OCI-LY7 (cell line): ENCODE data around the gene RIPK1. TPM values are rescaled to one million over a fixed set of nuclear protein-coding genes. Genes with fewer than 3 reads are reported as not detected.
"Not testable (repeated sequence)": the region's sequence is repeated elsewhere in the genome, so short reads cannot be mapped to it uniquely, and the experiment has no call there.

Experiments used
- Bru-seq: library from RNA; stranded (reverse); fragments of 400-500 nt; gene quantifications from one replicate; lab custom pipeline; 2021; lab: Mats Ljungman, UMichigan
- BruChase-seq, 2 experiments: library from RNA; stranded (reverse); fragments of 400-500 nt; gene quantifications; one replicate each; lab custom pipeline; 2021; lab: Mats Ljungman, UMichigan
- BruUV-seq: library from RNA; stranded (reverse); fragments of 400-500 nt; replicated peaks from 2 replicates; lab custom pipeline; 2021; lab: Mats Ljungman, UMichigan
- CTCF ChIA-PET: fragments of 300-600 bp; sonication (Branson Sonifier 250); formaldehyde crosslinking; loops from one replicate; lab custom pipeline; 2022; ENCODE audit warnings: antibody characterized with exemption; ENCODE audit not compliant: unreplicated experiment; lab: Charles Lee
- POLR2A ChIA-PET: fragments of 300-600 bp; sonication (Branson Sonifier 250); formaldehyde crosslinking; loops from one replicate; lab custom pipeline; 2022; ENCODE audit warnings: antibody characterized with exemption; lab: Charles Lee
- DNase-seq: peaks from one replicate; pipeline ENCODE4 v3.0.0-alpha.2; 2015; ENCODE audit warnings: low spot score
- H2AFZ ChIP-seq: fragments of 200-600 bp; sonication (generic), shearing (Covaris generic); 2 replicates; pipeline ENCODE4 v1.6.1; 2014; ENCODE audit warnings: mild to moderate bottlenecking, antibody characterized with exemption, low read length, moderate library complexity
- H3K27ac ChIP-seq: fragments of 200-600 bp; sonication (generic); 2 replicates; pipeline ENCODE4 v1.5.1; 2014; ENCODE audit warnings: mixed run types, low read depth, mild to moderate bottlenecking, moderate library complexity, low read length, inconsistent platforms; ENCODE audit not compliant: poor library complexity, severe bottlenecking
- H3K36me3 ChIP-seq: fragments of 200-600 bp; sonication (generic); 2 replicates; pipeline ENCODE4 v1.6.1; 2014; ENCODE audit warnings: mild to moderate bottlenecking, antibody characterized with exemption, low read length, moderate library complexity, mixed read lengths; ENCODE audit not compliant: insufficient read depth
- H3K4me1 ChIP-seq: fragments of 200-600 bp; sonication (generic); 2 replicates; pipeline ENCODE4 v1.5.1; 2014; ENCODE audit warnings: mild to moderate bottlenecking, low read length; ENCODE audit not compliant: insufficient read depth, poor library complexity, severe bottlenecking
- H3K4me2 ChIP-seq: fragments of 200-600 bp; sonication (generic); 2 replicates; pipeline ENCODE4 v1.6.1; 2014; ENCODE audit warnings: mild to moderate bottlenecking, low read length
- H3K4me3 ChIP-seq: fragments of 200-600 bp; sonication (generic); 2 replicates; pipeline ENCODE4 v1.5.1; 2014; ENCODE audit warnings: mild to moderate bottlenecking, low read depth, low read length; ENCODE audit not compliant: poor library complexity, severe bottlenecking
- H3K79me2 ChIP-seq: fragments of 200-600 bp; sonication (generic); 2 replicates; pipeline ENCODE4 v1.6.1; 2016; ENCODE audit warnings: low read depth, mild to moderate bottlenecking, low read length, moderate library complexity, mixed read lengths; ENCODE audit not compliant: insufficient read depth
- H3K9me2 ChIP-seq: fragments of 200-600 bp; sonication (generic); 2 replicates; pipeline ENCODE4 v1.6.1; 2016; ENCODE audit warnings: mild to moderate bottlenecking, low read length, mixed read lengths; ENCODE audit not compliant: insufficient read depth
- H3K9me3 ChIP-seq: fragments of 200-600 bp; sonication (generic); 2 replicates; pipeline ENCODE4 v1.6.1; 2014; ENCODE audit warnings: mild to moderate bottlenecking, mixed run types, low read length, mixed read lengths
- H4K20me1 ChIP-seq: fragments of 200-600 bp; sonication (generic); 2 replicates; pipeline ENCODE4 v1.6.1; 2014; ENCODE audit warnings: mild to moderate bottlenecking, antibody characterized with exemption, low read length, moderate library complexity, mixed read lengths; ENCODE audit not compliant: insufficient read depth
- CTCF ChIP-seq: fragments of 200-600 bp; sonication (generic); conservative IDR thresholded peaks from 2 replicates; pipeline ENCODE4 v1.5.1; 2014; ENCODE audit warnings: mild to moderate bottlenecking, antibody characterized with exemption, low read length, moderate library complexity, mixed read lengths
- EZH2phosphoT487 ChIP-seq: fragments of 200-600 bp; sonication (generic); IDR thresholded peaks from 2 replicates; pipeline ENCODE4 v1.6.1; 2018; ENCODE audit warnings: low read depth, borderline replicate concordance, mild to moderate bottlenecking, mixed run types, antibody characterized with exemption, low read length, moderate library complexity, mixed read lengths
- intact Hi-C: fragments of 100-400 bp; cut with micrococcal nuclease; formaldehyde crosslinking; loops from one replicate; pipeline ENCODE4 v1.10.0; 2022; ENCODE audit not compliant: unreplicated experiment
- long read RNA-seq: library from polyadenylated mRNA; stranded (forward); transcript quantifications from one replicate; pipeline ENCODE4 v2.0.0, GENCODE V29; 2022
- total RNA-seq, 2 experiments: library from RNA; depleted of rRNA in 1 of 2; stranded (reverse); fragments of >200 nt in 1 of 2; shearing (Covaris generic) in 1 of 2; gene quantifications; 2 replicates each; pipeline ENCODE4 v1.2.3, GENCODE V29; 2014 to 2022

The RIPK1 gene
- total RNA-seq (2014; rRNA removed; shearing (Covaris generic)) (6.1 and 7.5 TPM in 2 replicates), total RNA-seq (2022) (8.3 and 8.4 TPM in 2 replicates), Bru-seq, nascent RNA (percentile 68 among the genes with signal in this experiment), BruChase-seq, experiment 1, labeled RNA remaining after a 6-hour chase (percentile 58 among the genes with signal in this experiment), BruChase-seq, experiment 2, labeled RNA remaining after a 2-hour chase (percentile 66 among the genes with signal in this experiment)
- long read RNA-seq, full-length matches to known transcripts, result 15 of 22 reads
- long read RNA-seq, partial matches to known transcripts, result 0 of 22 reads
- long read RNA-seq, other reads (novel, unspliced or antisense), result 7 of 22 reads

GRCh38 chr6:3068329-3069214 lies at the start of gene RIPK1:
Gene RIPK1 (plus strand): TSS chr6:3068494. CDS start chr6:3076824, 8,330 bp downstream.
- Histone ChIP-seq H3K27ac (peak within 1 kb of the TSS; percentile 87), H3K9me2 (no peaks in the 10 kb centered on the region), H2AFZ (peak within 1 kb of the TSS; percentile 71), H3K9me3 (no peaks in the 10 kb centered on the region), H3K4me1 (peaks cover 43% of the 10 kb centered on the region), H3K4me3 (peak within 1 kb of the TSS; percentile 86), H3K36me3 (no peaks in the 10 kb centered on the region), H3K4me2 (peak within 1 kb of the TSS; percentile 92), H4K20me1 (no peaks in the 10 kb centered on the region), H3K79me2 (peaks cover 38% of the 10 kb centered on the region; the same call in 1 of the 2 replicates)
- ChIA-PET CTCF (no interaction called here), POLR2A (interaction anchor here (0.5 to 2.2 kb wide), 11 partner anchors 13 to 986 kb away, joined by 3 to 8 read pairs (median 3); no protein-coding TSS in a partner anchor)
- intact Hi-C loops, result loop anchor here (1.0 to 5.0 kb wide), 8 partner anchors 41 to 954 kb away; partner anchors contain the start of genes BPHL, PSMG4 and WRNIP1
- TF ChIP-seq CTCF (peak; percentile 64), EZH2phosphoT487 (no peak)
- BruUV-seq, result TSS peak; percentile 77
- DNase-seq, result peak; percentile 94

- peaks cover 10% of the 10 kb centered on the region; the same call in 1 of the 2 replicates for H3K79me2 ChIP-seq
- H2AFZ ChIP-seq, result no peak overlapping the region
- H3K4me1 ChIP-seq, result peaks cover 15% of the 10 kb centered on the region
- no peaks in the 10 kb centered on the region for H3K9me3 ChIP-seq
- ChIA-PET CTCF (no interaction called here), POLR2A (interaction anchor here (0.6 kb wide), 1 partner anchor 21 kb away, joined by 3 read pairs; no protein-coding TSS in a partner anchor)
- H3K36me3 ChIP-seq, result peaks cover 8% of the 10 kb centered on the region; the same call in 1 of the 2 replicates
- intact Hi-C loops, result no loop called here
- no peaks in the 10 kb centered on the region for H3K9me2 ChIP-seq
- no peak for DNase-seq
- H3K4me2 ChIP-seq, result no peak overlapping the region
- H4K20me1 ChIP-seq, result no peaks in the 10 kb centered on the region
- H3K27ac ChIP-seq, result no peak overlapping the region
- no peak overlapping the region for H3K4me3 ChIP-seq
- BruUV-seq, result no TSS peak
- TF ChIP-seq EZH2phosphoT487, result no peak
These were observed 49.2 kb upstream of the RIPK1 start for GRCh38 chr6:3019065-3019464.

- H3K4me3 ChIP-seq, result no peak overlapping the region
- H3K27ac ChIP-seq, result no peak overlapping the region
- peaks cover 8% of the 10 kb centered on the region; the same call in 1 of the 2 replicates for H3K36me3 ChIP-seq
- H3K79me2 ChIP-seq, result peaks cover 10% of the 10 kb centered on the region; the same call in 1 of the 2 replicates
- H4K20me1 ChIP-seq, result no peaks in the 10 kb centered on the region
- H2AFZ ChIP-seq, result no peak overlapping the region
- ChIA-PET CTCF (no interaction called here), POLR2A (interaction anchor here (0.7 to 0.9 kb wide), 2 partner anchors 10 to 30 kb away, joined by 3 read pairs; no protein-coding TSS in a partner anchor)
- no peaks in the 10 kb centered on the region for H3K9me2 ChIP-seq
- no TSS peak for BruUV-seq
- H3K4me2 ChIP-seq, result no peak overlapping the region
- no peaks in the 10 kb centered on the region for H3K9me3 ChIP-seq
- H3K4me1 ChIP-seq, result peaks cover 22% of the 10 kb centered on the region
- DNase-seq, result no peak
- TF ChIP-seq EZH2phosphoT487 (no peak), CTCF (no peak)
- intact Hi-C loops, result no loop called here
These were observed 48.5 kb upstream of the RIPK1 start for GRCh38 chr6:3019749-3020320.

GRCh38 chr6:3020976-3021598 lies 47.2 kb upstream of the RIPK1 start:
- H4K20me1 ChIP-seq, H3K9me2 ChIP-seq, DNase-seq, H3K27ac ChIP-seq, H2AFZ ChIP-seq, intact Hi-C loops, H3K9me3 ChIP-seq, H3K4me2 ChIP-seq, CTCF ChIA-PET, BruUV-seq, H3K36me3 ChIP-seq, H3K4me3 ChIP-seq: not testable (repeated sequence)
- Histone ChIP-seq H3K79me2 (peaks cover 10% of the 10 kb centered on the region; the same call in 1 of the 2 replicates), H3K4me1 (peaks cover 35% of the 10 kb centered on the region)
- POLR2A ChIA-PET, result interaction anchor here (0.6 to 0.9 kb wide), 3 partner anchors 32 to 87 kb away, joined by 3 read pairs; no protein-coding TSS in a partner anchor
